Fibroblast of mammary gland (primary cell): ENCODE data around the gene MROH2A.

ENCODE experiments used
- DNase-seq: peaks from one replicate; pipeline ENCODE4 v3.0.0-alpha.2; 2010; ENCODE audit warnings: low read depth
- H3K4me3 ChIP-seq: 2 replicates; pipeline ENCODE4 v1.5.1; 2011; ENCODE audit warnings: low read depth, mild to moderate bottlenecking, low read length, moderate library complexity; ENCODE audit not compliant: control insufficient read depth
- CTCF ChIP-seq: conservative IDR thresholded peaks from 2 replicates; pipeline ENCODE4 v1.5.1; 2011; ENCODE audit warnings: low read depth, low read length, inconsistent platforms; ENCODE audit not compliant: control insufficient read depth, insufficient read depth

Gene MROH2A

GRCh38 chr2:233823731-233824121, 45.6 kb downstream of the MROH2A start:
- H3K4me3 ChIP-seq = no peak overlapping the region
- no peak for DNase-seq
- no peak for TF ChIP-seq CTCF

GRCh38 chr2:233824373-233824772, 46.2 kb downstream of the MROH2A start:
- no peak for DNase-seq
- H3K4me3 ChIP-seq = no peak overlapping the region
- TF ChIP-seq CTCF = no peak

- no peak overlapping the region for H3K4me3 ChIP-seq
- TF ChIP-seq CTCF = no peak
- DNase-seq = no peak
These were observed 50.5 kb downstream of the MROH2A start for GRCh38 chr2:233828546-233829192.

GRCh38 chr2:233829193-233830110, 51.3 kb downstream of the MROH2A start:
- no peak overlapping the region for H3K4me3 ChIP-seq
- no peak for DNase-seq
- TF ChIP-seq CTCF = no peak

- no peak for TF ChIP-seq CTCF
- no peak for DNase-seq
- H3K4me3 ChIP-seq = no peak overlapping the region
These were observed 52.1 kb downstream of the MROH2A start for GRCh38 chr2:233830111-233830802.

- TF ChIP-seq CTCF = no peak
- H3K4me3 ChIP-seq = no peak overlapping the region
- no peak for DNase-seq
These were observed 53.0 kb downstream of the MROH2A start for GRCh38 chr2:233831011-233831721.
